A673 (cell line): ENCODE results near the gene NAA15. TPM values are rescaled to one million over a fixed set of nuclear protein-coding genes. Genes with fewer than 3 reads are reported as not detected.
A peak's percentile ranks its signal among the peaks of the same experiment; 100 is the strongest.

ENCODE experiments used
- BruUV-seq: library from RNA; stranded (reverse); fragments of 400-500 nt; replicated peaks from 2 replicates; lab custom pipeline; 2021; lab: Mats Ljungman, UMichigan
- CTCF ChIA-PET: fragments of 300-600 bp; sonication (Branson Sonifier 250); formaldehyde crosslinking; loops from one replicate; lab custom pipeline; 2022; ENCODE audit warnings: antibody characterized with exemption; lab: Charles Lee
- POLR2A ChIA-PET: fragments of 300-600 bp; sonication (Branson Sonifier 250); formaldehyde crosslinking; loops from one replicate; lab custom pipeline; 2022; ENCODE audit warnings: antibody characterized with exemption; ENCODE audit not compliant: low non-redundant PET; lab: Charles Lee
- DNase-seq: peaks from one replicate; pipeline ENCODE4 v3.0.0-alpha.2; 2015; ENCODE audit warnings: low spot score
- H3K27ac ChIP-seq: fragments of 200-600 bp; sonication (generic); 2 replicates; pipeline ENCODE4 v1.5.1; 2016; ENCODE audit warnings: mixed run types, low read depth, mild to moderate bottlenecking, mixed read lengths, antibody characterized with exemption, low read length; ENCODE audit not compliant: poor library complexity, severe bottlenecking
- H3K27me3 ChIP-seq: fragments of 200-600 bp; sonication (generic); replicated peaks from 2 replicates; pipeline ENCODE4 v1.6.1; 2017; ENCODE audit warnings: mixed run types, low read depth, mild to moderate bottlenecking, mixed read lengths, antibody characterized with exemption, low read length; ENCODE audit not compliant: insufficient read depth, poor library complexity
- H3K36me3 ChIP-seq: fragments of 200-600 bp; sonication (generic); 2 replicates; pipeline ENCODE4 v1.6.1; 2016; ENCODE audit warnings: mixed run types, mild to moderate bottlenecking, mixed read lengths, antibody characterized with exemption, low read length; ENCODE audit not compliant: insufficient read depth, poor library complexity, severe bottlenecking
- H3K4me1 ChIP-seq: fragments of 200-600 bp; sonication (generic); 2 replicates; pipeline ENCODE4 v1.6.1; 2017; ENCODE audit warnings: mixed run types, mild to moderate bottlenecking, mixed read lengths, antibody characterized with exemption, low read length; ENCODE audit not compliant: insufficient read depth, poor library complexity, severe bottlenecking
- H3K4me3 ChIP-seq: fragments of 200-600 bp; sonication (generic); 2 replicates; pipeline ENCODE4 v1.5.1; 2016; ENCODE audit warnings: low read depth, mixed run types, mild to moderate bottlenecking, mixed read lengths, low read length; ENCODE audit not compliant: poor library complexity, severe bottlenecking
- H3K9me3 ChIP-seq: fragments of 200-600 bp; sonication (generic); 2 replicates; pipeline ENCODE4 v1.6.1; 2016; ENCODE audit warnings: mixed run types, low read depth, mild to moderate bottlenecking, mixed read lengths, antibody characterized with exemption, low read length; ENCODE audit not compliant: poor library complexity, severe bottlenecking
- CTCF ChIP-seq: fragments of 300-800, 200-600 bp; sonication (generic); conservative IDR thresholded peaks from 2 replicates; pipeline ENCODE4 v1.5.1; 2017; ENCODE audit warnings: low read depth, mild to moderate bottlenecking, antibody characterized with exemption, low read length, moderate library complexity, mixed read lengths
- EZH2 ChIP-seq: fragments of 200-600 bp; sonication (generic); IDR thresholded peaks from 2 replicates; pipeline ENCODE4 v1.6.1; 2017; ENCODE audit warnings: borderline replicate concordance, low read depth, mild to moderate bottlenecking, mixed read lengths, antibody characterized with exemption, low read length; ENCODE audit not compliant: poor library complexity, severe bottlenecking
- intact Hi-C: fragments of 100-400 bp; cut with micrococcal nuclease; formaldehyde crosslinking; loops from one replicate; pipeline ENCODE4 v1.10.0; 2022; ENCODE audit not compliant: unreplicated experiment
- total RNA-seq: library from RNA; stranded (reverse); gene quantifications from 2 replicates; pipeline ENCODE4 v1.2.3, GENCODE V29; 2021

The NAA15 gene
- total RNA-seq, 1 experiment from 2014 or later: 123 TPM

GRCh38 chr4:139451997-139452396, 150.7 kb downstream of the NAA15 start:
- no peak for DNase-seq
- H3K9me3 ChIP-seq: no peaks in the 10 kb centered on the region
- CTCF ChIA-PET: no interaction called here
- no peaks in the 10 kb centered on the region for H3K27me3 ChIP-seq
- peaks cover 13% of the 10 kb centered on the region for H3K4me1 ChIP-seq
- H3K4me3 ChIP-seq: peak overlapping the region; percentile 80
- TF ChIP-seq EZH2 (no peak), CTCF (no peak)
- no TSS peak for BruUV-seq
- H3K36me3 ChIP-seq: no peaks in the 10 kb centered on the region
- POLR2A ChIA-PET: no interaction called here
- H3K27ac ChIP-seq: peak overlapping the region; percentile 93
- intact Hi-C loops: no loop called here

GRCh38 chr4:139453041-139453370, 151.7 kb downstream of the NAA15 start:
- TF ChIP-seq CTCF (peak; percentile 41; the same call in 1 of the 2 replicates), EZH2 (no peak)
- BruUV-seq: no TSS peak
- no peaks in the 10 kb centered on the region for H3K36me3 ChIP-seq
- peaks cover 23% of the 10 kb centered on the region for H3K4me1 ChIP-seq
- CTCF ChIA-PET: interaction anchor here (0.7 kb wide), 1 partner anchor 63 kb away, joined by 4 read pairs; no protein-coding TSS in a partner anchor
- DNase-seq: no peak
- POLR2A ChIA-PET: no interaction called here
- H3K27ac ChIP-seq: peak overlapping the region; percentile 93
- peak overlapping the region; percentile 80 for H3K4me3 ChIP-seq
- H3K9me3 ChIP-seq: no peaks in the 10 kb centered on the region
- no peaks in the 10 kb centered on the region for H3K27me3 ChIP-seq
- intact Hi-C loops: no loop called here

GRCh38 chr4:139453371-139454110, 152.2 kb downstream of the NAA15 start:
- no peaks in the 10 kb centered on the region for H3K9me3 ChIP-seq
- no TSS peak for BruUV-seq
- peak overlapping the region; percentile 93 for H3K27ac ChIP-seq
- TF ChIP-seq EZH2: no peak
- TF ChIP-seq CTCF: no peak; the same call in 1 of the 2 replicates
- H3K27me3 ChIP-seq: no peaks in the 10 kb centered on the region
- intact Hi-C loops: no loop called here
- H3K36me3 ChIP-seq: no peaks in the 10 kb centered on the region
- POLR2A ChIA-PET: no interaction called here
- peak; percentile 98 for DNase-seq
- peak overlapping the region; percentile 80 for H3K4me3 ChIP-seq
- H3K4me1 ChIP-seq: peaks cover 24% of the 10 kb centered on the region
- CTCF ChIA-PET: interaction anchor here (0.7 kb wide), 1 partner anchor 62 kb away, joined by 4 read pairs; no protein-coding TSS in a partner anchor
